ENCODE measurements around the gene PPIL6. TPM values are rescaled to one million over a fixed set of nuclear protein-coding genes. Genes with fewer than 3 reads are reported as not detected.

Gene PPIL6
- total RNA-seq, 1 experiment from 2014 or later: not detected

DNA sequence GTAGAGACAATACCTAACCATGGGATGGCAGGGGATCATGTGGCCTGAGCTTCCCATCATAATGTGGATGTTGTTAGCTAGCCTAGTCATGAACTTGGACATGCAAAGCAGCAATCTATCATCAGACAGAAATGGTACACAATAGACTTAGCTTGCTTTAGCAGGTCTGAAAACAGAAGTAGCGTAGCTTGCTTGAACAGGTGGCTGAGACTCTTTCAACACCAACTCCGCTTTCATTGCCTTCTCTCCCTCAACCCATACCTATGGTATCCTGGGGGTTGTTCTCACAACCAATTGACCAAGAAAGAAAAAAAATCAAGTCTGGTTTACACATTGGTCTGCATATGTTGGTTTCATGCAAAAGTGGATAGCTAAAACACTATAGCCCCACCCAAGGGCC is 81.2 kb downstream of the PPIL6 start:
- H3K36me3 Mint-ChIP-seq (ENCODE audit: insufficient read depth, unreplicated experiment): peaks cover 38% of the 10 kb centered on the region
- ChIA-PET CTCF (no interaction called here), POLR2A (no interaction called here)
- DNase-seq: no peak
- BruUV-seq (replicated peaks): no TSS peak
- intact Hi-C loops (cut with micrococcal nuclease; ENCODE audit: unreplicated experiment): no loop called here
- H3K9me3 Mint-ChIP-seq (ENCODE audit: unreplicated experiment): no peaks in the 10 kb centered on the region
- TF ChIP-seq, protein P1, sequence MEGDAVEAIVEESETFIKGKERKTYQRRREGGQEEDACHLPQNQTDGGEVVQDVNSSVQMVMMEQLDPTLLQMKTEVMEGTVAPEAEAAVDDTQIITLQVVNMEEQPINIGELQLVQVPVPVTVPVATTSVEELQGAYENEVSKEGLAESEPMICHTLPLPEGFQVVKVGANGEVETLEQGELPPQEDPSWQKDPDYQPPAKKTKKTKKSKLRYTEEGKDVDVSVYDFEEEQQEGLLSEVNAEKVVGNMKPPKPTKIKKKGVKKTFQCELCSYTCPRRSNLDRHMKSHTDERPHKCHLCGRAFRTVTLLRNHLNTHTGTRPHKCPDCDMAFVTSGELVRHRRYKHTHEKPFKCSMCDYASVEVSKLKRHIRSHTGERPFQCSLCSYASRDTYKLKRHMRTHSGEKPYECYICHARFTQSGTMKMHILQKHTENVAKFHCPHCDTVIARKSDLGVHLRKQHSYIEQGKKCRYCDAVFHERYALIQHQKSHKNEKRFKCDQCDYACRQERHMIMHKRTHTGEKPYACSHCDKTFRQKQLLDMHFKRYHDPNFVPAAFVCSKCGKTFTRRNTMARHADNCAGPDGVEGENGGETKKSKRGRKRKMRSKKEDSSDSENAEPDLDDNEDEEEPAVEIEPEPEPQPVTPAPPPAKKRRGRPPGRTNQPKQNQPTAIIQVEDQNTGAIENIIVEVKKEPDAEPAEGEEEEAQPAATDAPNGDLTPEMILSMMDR (IDR thresholded peaks at IDR 0.05; ENCODE audit: insufficient read depth in 1 of 2, low read depth in 1 of 2, low read length in 1 of 2, severe bottlenecking in 1 of 2, unreplicated experiment in 1 of 2): no peak
- no peaks in the 10 kb centered on the region for H3K27me3 Mint-ChIP-seq (ENCODE audit: insufficient read depth, unreplicated experiment)
- Histone ChIP-seq H3K9me3 (peaks cover 6% of the 10 kb centered on the region; the same call in 1 of the 2 replicates), H3K4me3 (ENCODE audit: low read depth, low read length) (no peak overlapping the region), H3K4me1 (no peaks in the 10 kb centered on the region), H3K36me3 (ENCODE audit: control insufficient read depth, insufficient read depth, low read length) (no peaks in the 10 kb centered on the region; the same call in 1 of the 2 replicates), H3K27me3 (replicated peaks; ENCODE audit: control insufficient read depth, insufficient read depth, low read length) (no peaks in the 10 kb centered on the region)
- no peak overlapping the region for H3K4me3 Mint-ChIP-seq (ENCODE audit: unreplicated experiment)
- H3K27ac Mint-ChIP-seq (ENCODE audit: unreplicated experiment): no peak overlapping the region
- H3K4me1 Mint-ChIP-seq (ENCODE audit: low read depth, unreplicated experiment): no peaks in the 10 kb centered on the region

DNA sequence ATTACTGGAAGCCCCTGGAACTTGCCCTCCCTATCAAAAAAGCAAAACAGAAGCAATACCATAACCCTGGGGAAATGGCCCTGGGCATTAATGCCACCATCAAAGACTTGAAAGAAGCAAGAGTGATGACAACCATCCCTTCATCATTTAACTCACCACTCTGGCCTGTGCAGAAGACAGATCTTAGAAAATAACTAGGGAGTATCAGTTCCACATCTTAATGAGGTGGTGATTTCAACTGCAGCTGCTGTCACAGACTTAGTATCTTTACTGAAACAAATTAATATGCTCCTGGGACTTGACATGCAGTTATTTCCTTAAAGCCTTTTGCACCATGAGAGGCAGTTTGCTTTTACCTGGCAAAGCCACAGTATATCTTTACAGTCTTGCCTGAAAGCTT is 82.2 kb downstream of the PPIL6 start:
- Mint-ChIP-seq H3K36me3 (ENCODE audit: insufficient read depth, unreplicated experiment) (peaks cover 27% of the 10 kb centered on the region), H3K4me3 (ENCODE audit: unreplicated experiment) (no peak overlapping the region), H3K4me1 (ENCODE audit: low read depth, unreplicated experiment) (no peaks in the 10 kb centered on the region), H3K27me3 (ENCODE audit: insufficient read depth, unreplicated experiment) (no peaks in the 10 kb centered on the region), H3K9me3 (ENCODE audit: unreplicated experiment) (no peaks in the 10 kb centered on the region), H3K27ac (ENCODE audit: unreplicated experiment) (no peak overlapping the region)
- ChIA-PET POLR2A (no interaction called here), CTCF (no interaction called here)
- BruUV-seq (replicated peaks): no TSS peak
- H3K9me3 ChIP-seq: peaks cover 6% of the 10 kb centered on the region; the same call in 1 of the 2 replicates
- TF ChIP-seq, protein P1 (IDR thresholded peaks at IDR 0.05; ENCODE audit: insufficient read depth in 1 of 2, low read depth in 1 of 2, low read length in 1 of 2, severe bottlenecking in 1 of 2, unreplicated experiment in 1 of 2): no peak
- no peaks in the 10 kb centered on the region; the same call in none of the 2 replicates for H3K36me3 ChIP-seq (ENCODE audit: control insufficient read depth, insufficient read depth, low read length)
- intact Hi-C loops (cut with micrococcal nuclease; ENCODE audit: unreplicated experiment): no loop called here
- DNase-seq: no peak
- no peaks in the 10 kb centered on the region for H3K27me3 ChIP-seq (replicated peaks; ENCODE audit: control insufficient read depth, insufficient read depth, low read length)
- H3K4me3 ChIP-seq (ENCODE audit: low read depth, low read length): no peak overlapping the region
- H3K4me1 ChIP-seq: no peaks in the 10 kb centered on the region

DNA sequence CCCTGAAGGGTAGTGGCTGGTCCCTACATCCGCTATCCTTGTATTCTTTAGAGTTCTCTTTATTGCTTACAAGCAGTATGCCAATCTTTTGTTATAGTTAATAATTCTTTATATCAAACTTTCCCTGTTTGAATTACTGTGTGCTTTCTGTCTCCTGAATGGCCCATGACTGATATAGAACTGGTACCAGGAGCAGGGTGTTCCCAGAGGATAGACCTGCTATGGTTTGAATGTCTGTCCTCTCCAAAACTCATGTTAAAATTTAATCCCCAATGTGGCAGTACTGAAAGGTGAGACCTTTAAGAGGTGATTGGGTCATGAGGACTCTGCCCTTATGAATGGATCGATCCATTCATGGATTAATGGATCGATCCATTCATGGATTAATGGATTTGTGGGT is 84.2 kb downstream of the PPIL6 start:
- CTCF ChIA-PET: no interaction called here

More for the DNA sequence above, 84.2 kb downstream of the PPIL6 start:
- H3K4me3 Mint-ChIP-seq (ENCODE audit: unreplicated experiment): no peak overlapping the region
- H3K9me3 Mint-ChIP-seq (ENCODE audit: unreplicated experiment): no peaks in the 10 kb centered on the region
- H3K27ac Mint-ChIP-seq (ENCODE audit: unreplicated experiment): no peak overlapping the region
- no peak for DNase-seq
- H3K4me1 Mint-ChIP-seq (ENCODE audit: low read depth, unreplicated experiment): peaks cover 6% of the 10 kb centered on the region
- no peaks in the 10 kb centered on the region for H3K27me3 Mint-ChIP-seq (ENCODE audit: insufficient read depth, unreplicated experiment)
- peaks cover 11% of the 10 kb centered on the region for H3K36me3 Mint-ChIP-seq (ENCODE audit: insufficient read depth, unreplicated experiment)
- TF ChIP-seq, protein P1 (IDR thresholded peaks at IDR 0.05; ENCODE audit: insufficient read depth in 1 of 2, low read depth in 1 of 2, low read length in 1 of 2, severe bottlenecking in 1 of 2, unreplicated experiment in 1 of 2): no peak
- H3K27me3 ChIP-seq (replicated peaks; ENCODE audit: control insufficient read depth, insufficient read depth, low read length): no peaks in the 10 kb centered on the region
- POLR2A ChIA-PET: no interaction called here
- H3K9me3 ChIP-seq: peaks cover 6% of the 10 kb centered on the region; the same call in 1 of the 2 replicates
- H3K4me3 ChIP-seq (ENCODE audit: low read depth, low read length): no peak overlapping the region
- H3K4me1 ChIP-seq: no peaks in the 10 kb centered on the region
- no peaks in the 10 kb centered on the region; the same call in 1 of the 2 replicates for H3K36me3 ChIP-seq (ENCODE audit: control insufficient read depth, insufficient read depth, low read length)
- intact Hi-C loops (cut with micrococcal nuclease; ENCODE audit: unreplicated experiment): no loop called here
- no TSS peak for BruUV-seq (replicated peaks)
